KOPT-K1 (cell line): ENCODE measurements around the gene POM121C.
"Not testable (repeated sequence)": the region's sequence is repeated elsewhere in the genome, so short reads cannot be mapped to it uniquely, and the experiment has no call there.

ENCODE experiments used
- H3K27ac ChIP-seq: fragments of 200-600 bp; sonication (generic); 2 replicates; pipeline ENCODE4 v1.5.1; 2016; ENCODE audit warnings: antibody characterized with exemption, mild to moderate bottlenecking, low read depth, low read length; ENCODE audit not compliant: poor library complexity, severe bottlenecking
- H3K36me3 ChIP-seq: fragments of 200-600 bp; sonication (generic); 2 replicates; pipeline ENCODE4 v1.5.1; 2017; ENCODE audit warnings: antibody characterized with exemption, mild to moderate bottlenecking, low read length, moderate library complexity; ENCODE audit not compliant: insufficient read depth
- H3K9me3 ChIP-seq: fragments of 200-600 bp; sonication (generic); 2 replicates; pipeline ENCODE4 v1.5.1; 2017; ENCODE audit warnings: antibody characterized with exemption, low read length, mild to moderate bottlenecking; ENCODE audit not compliant: insufficient read depth, poor library complexity, severe bottlenecking

Gene POM121C

DNA sequence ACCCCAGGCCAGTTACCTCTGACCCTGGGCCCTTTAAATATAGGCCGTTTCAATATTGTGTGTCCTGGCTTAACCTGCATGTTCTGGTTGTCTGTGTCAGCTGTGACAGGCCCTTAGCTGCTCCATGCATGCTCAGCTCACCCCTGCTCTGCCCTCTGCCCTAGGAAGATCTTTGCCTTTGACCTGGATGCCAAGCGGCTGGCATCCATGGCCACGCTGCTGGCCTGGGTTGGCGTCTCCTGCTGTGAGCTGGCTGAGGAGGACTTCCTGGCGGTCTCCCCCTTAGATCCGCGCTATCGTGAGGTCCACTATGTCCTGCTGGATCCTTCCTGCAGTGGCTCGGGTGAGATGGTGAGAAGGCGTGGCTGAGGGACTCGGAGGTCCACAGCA, 70.7 kb downstream of the POM121C start:
- H3K36me3 ChIP-seq, result peaks cover 39% of the 10 kb centered on the region
- not testable (repeated sequence) for H3K9me3 ChIP-seq, H3K27ac ChIP-seq

DNA sequence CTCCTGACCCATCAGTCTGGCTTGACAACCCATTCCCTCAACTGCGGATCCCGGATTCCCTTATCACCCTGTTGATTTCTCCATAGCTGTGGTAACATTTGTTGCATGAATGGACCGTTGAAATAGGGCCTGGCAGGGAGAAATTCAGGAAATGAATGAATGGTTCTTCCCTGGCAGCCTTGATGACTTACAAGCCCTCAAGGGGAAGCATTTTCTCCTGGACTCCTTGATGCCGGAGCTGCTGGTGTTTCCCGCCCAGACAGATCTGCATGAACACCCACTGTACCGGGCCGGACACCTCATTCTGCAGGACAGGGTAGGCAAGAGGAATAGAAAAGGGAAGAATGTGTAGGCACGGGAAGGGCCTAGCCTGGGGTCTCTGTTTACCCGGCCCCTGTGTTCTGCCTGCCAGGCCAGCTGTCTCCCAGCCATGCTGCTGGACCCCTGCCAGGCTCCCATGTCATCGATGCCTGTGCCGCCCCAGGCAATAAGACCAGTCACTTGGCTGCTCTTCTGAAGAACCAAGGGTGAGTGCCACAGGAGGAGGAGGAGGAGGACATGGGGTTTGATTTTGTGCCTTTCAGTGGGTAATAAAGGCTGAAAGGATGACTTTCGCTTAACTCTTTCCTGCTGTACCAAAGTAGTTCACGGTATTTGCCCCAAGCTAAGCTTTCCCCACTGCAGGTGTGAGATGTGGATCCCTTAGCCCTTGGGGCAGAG, 71.2 kb downstream of the POM121C start:
- not testable (repeated sequence) for H3K9me3 ChIP-seq, H3K27ac ChIP-seq
- peaks cover 33% of the 10 kb centered on the region for H3K36me3 ChIP-seq

DNA sequence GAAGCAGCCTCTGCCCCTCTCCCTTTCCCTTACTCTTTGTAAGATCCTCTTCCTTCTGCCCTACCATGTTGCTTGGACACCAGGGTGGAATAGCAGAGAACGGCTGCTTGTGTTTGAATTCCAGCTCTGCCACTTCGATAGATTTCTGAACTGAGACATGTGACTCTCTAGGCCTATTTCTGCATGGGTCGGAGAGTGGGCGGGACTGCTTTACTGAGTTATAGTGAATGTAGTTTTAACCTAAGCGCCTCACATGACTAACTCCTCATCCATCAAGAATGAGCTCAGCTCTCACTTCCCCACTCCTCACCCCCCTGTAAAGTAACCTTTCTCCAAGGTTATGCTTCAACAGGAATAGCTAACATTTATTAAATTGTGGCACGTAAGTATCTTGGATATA, 71.9 kb downstream of the POM121C start:
- not testable (repeated sequence) for H3K27ac ChIP-seq, H3K9me3 ChIP-seq
- H3K36me3 ChIP-seq, result peaks cover 27% of the 10 kb centered on the region

DNA sequence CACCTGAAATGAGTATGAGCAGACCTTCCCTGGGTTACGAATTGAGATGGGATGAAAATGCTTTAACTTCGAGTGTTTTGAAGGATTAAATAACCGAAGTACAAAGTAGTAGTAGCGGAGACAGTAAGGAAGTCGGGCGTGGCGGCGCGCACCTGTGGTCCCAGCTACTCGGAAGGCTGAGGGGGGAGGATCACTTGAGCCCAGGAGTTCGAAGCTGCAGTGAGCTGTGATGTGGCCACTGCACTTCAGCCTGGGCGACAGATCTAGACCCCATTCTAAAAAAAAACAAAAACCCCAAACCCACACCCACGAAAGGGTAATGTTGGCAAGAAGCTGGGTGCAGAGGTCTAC, 75.3 kb downstream of the POM121C start:
- H3K9me3 ChIP-seq, H3K27ac ChIP-seq, H3K36me3 ChIP-seq: not testable (repeated sequence)

DNA sequence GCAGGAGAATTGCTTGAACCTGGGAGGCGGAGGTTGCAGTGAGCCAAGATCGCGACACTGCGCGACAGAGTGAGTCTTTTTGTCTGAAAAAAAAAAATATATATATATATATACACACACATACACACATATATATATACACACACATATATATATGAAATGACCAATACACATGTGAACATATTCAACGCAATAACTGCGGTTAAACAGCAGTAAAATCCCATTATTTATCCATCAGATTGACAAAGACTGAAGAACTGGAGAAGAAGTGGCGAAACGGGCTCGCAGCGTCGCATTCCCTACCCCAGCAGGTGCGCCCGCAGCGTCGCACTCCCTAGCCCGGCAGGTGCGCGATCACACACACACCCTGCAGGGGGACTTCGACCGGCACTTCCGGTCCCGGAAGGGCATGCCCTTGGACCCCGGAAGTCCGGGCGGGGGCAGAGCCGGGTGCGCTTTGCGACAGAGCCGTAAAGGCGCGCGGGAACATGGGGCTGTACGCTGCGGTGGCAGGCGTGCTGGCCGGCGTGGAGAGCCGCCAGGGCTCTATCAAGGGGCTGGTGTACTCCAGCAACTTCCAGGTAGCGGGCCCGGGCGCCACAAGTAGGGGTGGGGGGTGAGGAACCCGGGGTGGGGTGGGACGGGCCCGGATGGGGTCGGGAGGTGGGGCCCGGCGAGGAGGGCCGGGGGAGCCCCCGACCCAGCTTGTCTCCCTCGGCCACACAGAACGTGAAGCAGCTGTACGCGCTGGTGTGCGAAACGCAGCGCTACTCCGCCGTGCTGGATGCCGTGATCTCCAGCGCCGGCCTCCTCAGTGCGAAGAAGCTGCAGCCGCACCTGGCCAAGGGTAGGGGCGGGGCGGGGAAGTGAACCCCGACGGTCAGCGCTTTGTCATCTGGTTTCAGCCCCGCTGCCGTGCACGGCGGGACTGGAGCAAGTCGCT, 75.9 kb downstream of the POM121C start:
- not testable (repeated sequence) for H3K36me3 ChIP-seq, H3K9me3 ChIP-seq, H3K27ac ChIP-seq

DNA sequence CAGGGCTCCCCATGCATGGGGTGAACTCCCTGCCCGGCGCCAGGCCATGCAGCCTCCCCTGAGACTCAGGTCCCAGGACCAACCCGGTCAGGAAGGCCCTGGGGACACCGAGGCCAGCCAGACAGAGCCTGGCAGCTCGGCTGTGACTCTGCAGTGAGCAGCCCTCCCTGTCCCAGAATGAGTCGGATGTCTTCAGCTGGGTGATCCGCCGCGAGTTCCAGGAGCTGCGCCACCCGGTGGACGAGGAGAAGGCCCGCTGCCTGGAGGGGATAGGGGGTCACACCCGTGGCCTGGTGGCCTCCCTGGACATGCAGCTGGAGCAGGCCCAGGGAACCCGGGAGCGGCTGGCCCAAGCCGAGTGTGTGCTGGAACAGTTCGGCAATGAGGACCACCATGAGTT, 81.4 kb downstream of the POM121C start:
- not testable (repeated sequence) for H3K9me3 ChIP-seq, H3K36me3 ChIP-seq, H3K27ac ChIP-seq

DNA sequence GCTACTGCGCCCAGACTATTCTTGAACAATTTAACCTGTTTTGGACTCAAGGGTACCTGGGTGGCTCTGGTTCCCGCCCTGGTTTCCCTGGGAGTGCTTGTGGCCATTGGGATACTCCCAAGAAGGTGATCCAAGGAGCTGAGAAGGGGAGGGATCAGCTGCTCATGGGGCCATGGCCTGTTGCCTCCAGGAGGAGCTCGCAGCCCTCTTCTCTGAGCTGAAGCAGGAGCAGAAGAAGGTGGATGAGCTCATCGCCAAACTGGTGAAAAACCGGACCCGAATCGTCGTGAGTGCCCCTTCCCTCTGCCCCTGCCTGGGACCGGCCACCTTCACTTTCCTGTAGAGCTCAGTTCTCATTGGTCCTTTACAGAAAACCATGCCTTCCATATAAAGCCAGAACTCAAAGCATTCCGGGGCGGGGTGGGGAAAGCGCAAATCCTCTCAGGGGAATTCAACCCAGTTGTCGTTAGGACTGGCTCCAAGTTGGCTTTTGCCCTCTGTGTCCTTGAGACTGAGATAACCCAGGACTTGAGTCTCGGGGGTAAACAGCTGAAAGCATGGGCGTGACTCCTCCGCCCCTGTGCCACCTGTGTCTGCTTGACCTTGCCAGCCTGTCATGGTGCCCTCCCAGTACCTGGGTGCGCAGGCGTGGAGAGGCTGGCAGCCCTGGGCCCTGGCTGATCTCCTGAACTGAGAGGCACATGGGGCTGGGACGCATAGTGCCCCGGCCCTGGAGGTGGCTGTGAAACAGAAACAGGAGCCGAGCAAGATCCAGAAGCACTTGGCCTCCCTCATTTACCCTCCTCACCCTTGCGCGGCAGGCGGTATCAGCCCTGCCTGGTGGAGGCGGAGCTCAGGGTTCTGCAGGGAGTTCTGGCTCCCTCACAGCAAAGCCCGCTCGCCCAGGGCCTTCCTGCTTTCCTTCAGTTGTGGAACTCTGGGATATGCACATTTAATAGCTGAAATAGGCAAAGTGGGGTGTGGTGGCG, 82.3 kb downstream of the POM121C start:
- H3K9me3 ChIP-seq, H3K36me3 ChIP-seq, H3K27ac ChIP-seq: not testable (repeated sequence)

DNA sequence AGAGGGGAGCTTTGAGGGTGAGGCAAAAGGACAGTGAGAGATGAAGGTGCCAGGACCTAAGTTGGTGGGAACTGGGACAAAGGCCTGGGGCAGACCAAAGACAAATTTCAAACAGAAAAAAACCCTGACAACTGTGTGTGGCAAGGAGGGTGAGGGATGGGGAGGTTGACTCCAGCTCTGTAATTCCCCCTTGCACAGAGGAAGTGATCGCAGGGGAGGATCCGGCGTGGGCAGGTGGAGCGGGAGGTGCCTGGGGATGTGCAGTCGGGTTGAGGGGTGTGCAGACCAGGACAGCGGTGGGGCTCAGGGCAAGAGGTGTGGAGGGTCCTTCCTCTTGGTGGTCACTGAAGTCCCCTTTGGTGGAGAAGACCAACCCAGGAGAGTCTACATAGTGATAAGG, 85.5 kb downstream of the POM121C start:
- H3K27ac ChIP-seq, H3K36me3 ChIP-seq, H3K9me3 ChIP-seq: not testable (repeated sequence)

DNA sequence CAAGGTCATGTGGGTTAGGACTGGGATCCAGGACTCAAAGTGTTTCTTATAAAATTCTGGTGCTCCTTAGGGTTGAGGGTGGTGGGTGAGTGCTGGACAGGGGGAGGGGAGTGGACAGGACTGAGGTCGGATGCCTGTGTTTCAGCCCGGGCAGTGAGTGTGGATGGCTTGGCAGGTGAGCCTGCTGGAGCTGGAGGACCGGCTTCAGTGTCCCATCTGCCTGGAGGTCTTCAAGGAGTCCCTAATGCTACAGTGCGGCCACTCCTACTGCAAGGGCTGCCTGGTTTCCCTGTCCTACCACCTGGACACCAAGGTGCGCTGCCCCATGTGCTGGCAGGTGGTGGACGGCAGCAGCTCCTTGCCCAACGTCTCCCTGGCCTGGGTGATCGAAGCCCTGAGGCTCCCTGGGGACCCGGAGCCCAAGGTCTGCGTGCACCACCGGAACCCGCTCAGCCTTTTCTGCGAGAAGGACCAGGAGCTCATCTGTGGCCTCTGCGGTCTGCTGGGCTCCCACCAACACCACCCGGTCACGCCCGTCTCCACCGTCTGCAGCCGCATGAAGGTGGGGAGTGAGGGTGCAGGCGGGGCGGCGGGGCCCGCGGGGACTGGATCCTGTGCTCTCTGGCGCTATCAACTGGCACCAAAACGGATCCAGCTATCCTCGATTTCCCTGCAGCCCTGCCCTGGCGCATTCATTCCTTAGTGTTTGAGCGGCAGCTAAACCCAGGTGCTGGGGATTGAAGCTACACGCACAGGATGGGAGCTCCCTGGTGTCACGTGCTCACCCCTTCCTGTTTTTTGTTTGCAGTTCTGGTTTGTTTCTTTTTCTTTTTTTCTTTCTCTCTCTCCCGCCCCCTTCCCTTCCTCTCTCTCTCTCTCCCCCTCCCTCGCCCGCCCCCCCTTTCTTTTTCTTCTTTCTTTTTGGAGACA, 87.1 kb downstream of the POM121C start:
- H3K27ac ChIP-seq, H3K36me3 ChIP-seq, H3K9me3 ChIP-seq: not testable (repeated sequence)

DNA sequence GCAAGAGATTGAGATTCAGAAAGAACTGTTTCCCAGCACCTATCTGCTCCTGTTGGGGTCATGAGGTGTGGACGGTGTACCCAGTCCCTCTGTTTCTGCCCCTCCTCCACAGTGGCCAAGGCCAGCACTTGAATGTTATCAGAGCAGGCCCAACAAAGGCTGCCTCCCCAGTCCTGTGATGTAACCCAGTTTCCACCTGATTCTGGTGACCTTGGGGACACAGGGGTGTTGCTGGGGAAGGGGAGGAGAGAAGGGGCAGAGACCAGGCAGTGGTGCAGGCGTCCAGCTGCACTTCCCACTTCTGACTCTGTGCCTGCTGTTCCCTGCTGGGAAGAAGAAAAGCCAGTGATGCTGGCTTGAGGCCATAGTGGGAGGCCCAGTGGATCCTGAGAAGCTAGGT, 88.2 kb downstream of the POM121C start:
- H3K9me3 ChIP-seq, H3K27ac ChIP-seq, H3K36me3 ChIP-seq: not testable (repeated sequence)

DNA sequence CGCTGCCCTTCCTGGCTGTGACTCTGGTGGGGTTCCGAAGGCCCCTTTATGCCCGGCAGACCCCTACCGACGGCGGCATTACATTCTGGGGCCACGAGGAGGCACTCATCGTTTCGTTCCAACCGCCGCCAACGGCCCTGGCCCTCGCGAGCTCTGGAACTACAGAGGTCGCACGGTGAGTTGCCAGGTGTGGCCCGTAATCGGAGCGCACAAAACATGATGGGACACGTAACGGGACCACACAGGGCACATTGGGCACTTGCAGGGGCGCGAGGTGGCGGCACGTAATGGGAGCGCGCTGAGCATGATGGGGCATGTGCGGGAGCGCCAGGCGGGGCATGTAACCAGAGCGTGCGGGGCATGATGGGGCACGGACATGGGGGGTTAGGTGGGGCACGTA, 90.8 kb downstream of the POM121C start, which contains the start of gene TRIM73:
Gene TRIM73, plus strand, starts transcription at position 301 of the 400 bp plus-strand sequence. CDS start 3,305 bp downstream, outside the sequence.
- H3K27ac ChIP-seq, H3K36me3 ChIP-seq, H3K9me3 ChIP-seq: not testable (repeated sequence)

DNA sequence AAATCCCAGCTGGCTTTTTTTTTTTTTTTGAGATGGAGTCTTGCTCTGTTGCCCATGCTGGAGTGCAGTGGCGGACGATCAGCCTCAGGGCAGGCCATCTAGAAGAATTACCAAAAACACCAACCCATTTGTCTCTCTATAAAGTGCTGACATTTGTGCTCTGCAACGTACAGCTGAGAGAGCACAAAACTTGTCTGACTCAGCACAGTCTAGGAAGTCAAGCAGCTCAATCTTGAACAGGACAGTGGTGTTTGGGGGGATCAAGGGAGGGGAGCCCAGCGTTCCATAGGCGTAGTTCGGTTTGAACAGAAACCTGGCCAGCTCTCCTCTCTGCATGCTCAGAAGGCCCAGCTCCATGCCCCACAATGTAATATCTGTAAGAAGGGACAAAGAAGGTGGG, 92.9 kb downstream of the POM121C start:
- H3K9me3 ChIP-seq, H3K36me3 ChIP-seq, H3K27ac ChIP-seq: not testable (repeated sequence)

DNA sequence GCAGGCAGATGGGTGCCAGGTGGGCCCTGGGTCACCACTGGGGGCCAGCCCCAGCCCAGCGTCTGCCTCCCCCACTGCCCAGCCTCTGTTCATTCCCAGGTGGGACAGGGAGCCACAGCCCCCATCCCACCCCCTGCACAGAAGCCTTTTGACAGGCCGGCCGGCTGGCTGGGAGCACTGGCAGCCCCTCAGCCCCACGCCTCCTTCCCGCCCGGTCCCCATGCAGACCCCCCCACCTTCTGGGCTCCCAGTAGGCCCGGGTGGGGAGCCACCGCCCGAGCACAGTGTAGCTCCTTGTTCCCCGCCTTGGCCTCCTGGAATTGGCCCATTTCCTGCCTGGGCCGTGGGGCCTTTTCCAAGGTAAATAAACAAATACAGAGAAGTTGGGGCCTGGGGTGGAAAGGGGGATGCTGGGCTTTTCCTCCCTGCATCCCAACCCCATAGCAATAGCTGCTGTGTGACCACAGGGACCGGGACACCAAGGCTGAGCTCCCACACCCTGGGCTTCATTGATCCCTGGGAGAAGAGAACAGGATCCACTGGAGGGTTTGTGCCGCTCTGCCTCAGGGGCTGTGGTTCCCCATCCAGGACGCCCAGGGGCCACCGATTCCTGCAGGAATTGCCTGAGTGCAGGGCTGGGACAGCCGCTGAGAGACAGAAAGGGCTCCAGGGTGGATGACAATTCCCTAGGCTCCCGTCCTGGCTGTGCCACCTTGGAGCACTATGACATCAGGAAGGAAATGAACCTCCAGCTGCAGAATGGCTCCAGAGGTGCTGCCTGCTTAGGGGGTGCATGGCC, 111.4 kb downstream of the POM121C start:
- H3K36me3 ChIP-seq, H3K9me3 ChIP-seq, H3K27ac ChIP-seq: not testable (repeated sequence)
